GM21526 (cell line): ENCODE data around the gene NPY.
"Not testable (repeated sequence)": the region's sequence is repeated elsewhere in the genome, so short reads cannot be mapped to it uniquely, and the experiment has no call there.

Experiments
- ATAC-seq: cut with Tn5 transposase; IDR thresholded peaks from one replicate; pipeline ENCODE4 v1.9.1; 2021; ENCODE audit warnings: moderate library complexity; ENCODE audit not compliant: unreplicated experiment, low FRiP score

NPY gene

GRCh38 chr7:24283897-24284698 lies at the start of gene NPY:
NPY (plus strand) TSS chr7:24284190; CDS start chr7:24285241, 1,051 bp downstream.
- ATAC-seq, result no peak

GRCh38 chr7:24239260-24239659 lies 44.7 kb upstream of the NPY start:
- ATAC-seq, result no peak

DNA sequence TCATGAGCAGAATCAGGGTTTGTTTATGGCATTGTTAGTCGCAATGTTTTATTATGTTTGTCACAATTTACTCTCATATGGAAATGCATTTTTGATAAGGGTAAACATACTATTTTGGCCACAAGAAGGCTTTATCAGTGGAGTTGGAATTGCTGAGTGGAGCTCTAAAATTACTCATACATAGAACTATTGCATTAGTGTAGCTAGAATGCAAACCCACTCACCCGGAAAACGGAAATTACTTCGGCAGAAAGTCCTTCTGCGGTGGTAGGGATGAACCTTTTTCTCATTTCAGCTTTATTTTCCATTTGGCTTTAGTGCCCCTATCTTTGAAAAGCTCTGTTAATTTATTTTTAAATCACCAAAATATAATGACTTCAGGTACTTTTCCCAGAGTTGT lies 42.8 kb upstream of the NPY start:
- no peak for ATAC-seq

- no peak for ATAC-seq
These were observed 39.4 kb upstream of the NPY start for GRCh38 chr7:24244554-24244953.

GRCh38 chr7:24245362-24245761 lies 38.6 kb upstream of the NPY start:
- peak; percentile 53 for ATAC-seq

DNA sequence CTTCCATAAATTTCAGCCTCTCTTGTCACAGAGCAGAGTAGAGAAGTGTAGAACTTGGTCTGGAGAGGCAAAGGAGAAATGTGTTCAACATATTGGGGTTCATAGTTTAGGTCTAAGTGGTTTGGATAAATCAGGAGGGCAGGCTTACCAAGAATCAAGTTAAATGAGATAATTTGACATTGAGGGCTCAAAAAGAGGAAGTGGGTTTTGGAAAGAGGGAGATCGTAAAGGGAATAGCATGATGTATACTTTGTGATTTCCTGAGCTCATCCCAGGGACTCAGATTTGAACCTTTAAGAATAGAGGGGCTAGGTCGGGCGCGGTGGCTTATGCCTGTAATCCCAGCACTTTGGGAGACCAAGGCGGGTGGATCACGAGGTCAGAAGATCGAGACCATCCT lies 34.7 kb upstream of the NPY start:
- ATAC-seq, result no peak

DNA sequence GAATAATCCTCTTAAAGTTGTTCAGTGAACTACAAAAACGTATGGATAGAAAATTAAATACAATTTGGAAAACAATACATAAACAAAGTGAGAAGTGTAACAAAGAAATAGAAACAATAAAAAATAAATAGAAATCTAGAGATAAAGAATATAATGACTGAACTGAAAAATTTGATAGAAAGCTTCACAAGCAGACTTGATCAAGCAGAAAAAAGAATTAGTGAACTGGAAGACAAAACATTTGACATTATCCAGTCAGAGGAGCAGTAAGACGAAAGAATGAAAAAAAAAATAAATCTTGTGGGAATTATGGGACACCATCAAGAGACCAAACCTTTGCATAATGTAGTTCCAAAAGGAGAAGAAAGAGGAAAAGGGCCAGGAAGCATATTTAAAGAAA lies 32.4 kb upstream of the NPY start:
- no peak for ATAC-seq

DNA sequence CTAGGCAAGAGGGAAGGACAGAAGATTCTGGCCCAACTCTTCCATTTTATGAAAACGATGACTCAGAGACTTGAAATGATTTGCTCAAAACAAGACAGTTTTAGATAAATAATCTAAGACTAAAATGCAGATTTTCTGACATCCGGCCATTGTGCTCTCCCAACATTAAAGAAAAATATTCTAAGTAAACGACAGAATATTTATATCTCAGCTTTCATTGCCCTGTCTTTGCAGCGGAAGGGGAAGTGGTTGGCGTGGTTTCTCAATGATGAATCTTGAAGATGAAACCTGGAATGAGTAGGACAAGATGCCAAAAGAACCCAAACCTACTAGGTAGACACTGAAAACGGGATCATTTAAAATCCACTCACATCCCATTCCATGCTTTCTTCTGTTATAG lies 28.9 kb upstream of the NPY start:
- ATAC-seq, result no peak

DNA sequence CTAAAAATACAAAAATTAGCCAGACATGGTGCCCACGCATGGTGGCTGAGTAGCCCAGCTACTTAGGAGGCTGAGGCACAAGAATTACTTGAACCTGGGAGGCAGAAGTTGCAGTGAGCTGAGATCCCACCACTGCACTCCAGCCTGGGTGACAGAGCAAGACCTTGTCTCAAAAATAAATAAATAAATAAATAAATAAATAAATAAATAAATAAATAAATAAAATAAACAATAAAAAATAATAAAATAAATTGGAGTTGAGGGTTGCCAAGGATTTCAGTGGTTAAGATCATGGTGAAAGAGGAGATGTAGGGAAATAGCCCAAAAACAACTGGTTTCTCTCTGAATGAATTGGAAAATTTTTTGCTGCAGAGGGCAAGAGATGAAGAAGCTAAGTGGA lies 25.7 kb upstream of the NPY start:
- ATAC-seq, result not testable (repeated sequence)

DNA sequence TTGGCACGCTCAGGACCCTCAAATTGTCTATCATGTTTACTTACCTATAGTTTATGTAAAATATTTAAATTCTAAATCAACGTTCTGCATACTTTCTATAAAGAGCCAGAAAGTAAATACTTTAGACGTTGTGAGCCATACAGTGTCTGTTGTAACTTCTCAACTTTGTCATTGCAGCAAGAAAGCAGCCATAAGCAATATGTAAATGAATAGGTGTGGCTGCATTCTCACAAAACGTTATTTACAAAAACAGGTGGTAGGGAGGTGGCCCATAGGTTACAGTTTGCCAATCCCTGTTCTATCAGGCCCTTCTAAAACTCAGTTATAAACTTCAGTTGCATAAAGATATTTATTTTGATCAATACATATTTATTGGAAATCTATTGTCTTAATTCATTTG lies 12.1 kb upstream of the NPY start:
- ATAC-seq, result no peak

DNA sequence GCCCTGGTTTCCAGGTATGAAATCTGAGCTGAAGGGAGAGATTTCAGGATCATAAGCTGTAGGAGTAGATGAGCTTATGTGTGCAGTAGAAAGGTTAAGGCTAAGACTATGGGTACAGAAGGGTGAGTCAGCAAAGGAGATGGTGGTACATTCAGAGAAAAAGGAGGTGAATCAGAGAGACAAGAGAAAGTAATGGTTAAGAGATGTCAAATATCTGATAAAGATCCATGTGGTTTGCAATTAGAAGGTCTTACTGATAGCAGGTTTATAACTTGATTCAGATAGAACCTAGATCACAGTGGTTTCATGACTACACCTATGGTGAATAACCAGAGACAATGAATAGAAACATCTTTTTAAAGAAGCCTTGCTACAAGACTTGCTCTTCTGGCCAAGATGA lies 4.5 kb upstream of the NPY start:
- ATAC-seq, result no peak

DNA sequence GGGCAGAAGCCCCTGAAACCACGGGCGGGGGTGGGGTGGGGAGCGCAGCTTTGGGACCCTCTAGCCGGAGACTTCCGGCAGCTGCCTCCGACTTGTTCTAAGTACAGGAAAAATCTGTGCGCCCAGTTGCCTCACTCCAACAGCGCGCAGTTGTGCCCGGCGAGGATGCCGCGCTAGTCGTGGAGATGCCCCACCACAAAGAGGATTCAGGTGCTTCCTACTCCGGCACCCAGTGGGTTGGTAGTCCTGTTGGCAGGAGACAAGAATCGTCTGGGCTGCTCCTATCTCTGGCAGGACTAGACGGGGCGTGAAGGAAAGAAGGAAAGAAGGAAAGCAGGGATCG lies 465 bp upstream of the NPY start:
- ATAC-seq, result no peak

DNA sequence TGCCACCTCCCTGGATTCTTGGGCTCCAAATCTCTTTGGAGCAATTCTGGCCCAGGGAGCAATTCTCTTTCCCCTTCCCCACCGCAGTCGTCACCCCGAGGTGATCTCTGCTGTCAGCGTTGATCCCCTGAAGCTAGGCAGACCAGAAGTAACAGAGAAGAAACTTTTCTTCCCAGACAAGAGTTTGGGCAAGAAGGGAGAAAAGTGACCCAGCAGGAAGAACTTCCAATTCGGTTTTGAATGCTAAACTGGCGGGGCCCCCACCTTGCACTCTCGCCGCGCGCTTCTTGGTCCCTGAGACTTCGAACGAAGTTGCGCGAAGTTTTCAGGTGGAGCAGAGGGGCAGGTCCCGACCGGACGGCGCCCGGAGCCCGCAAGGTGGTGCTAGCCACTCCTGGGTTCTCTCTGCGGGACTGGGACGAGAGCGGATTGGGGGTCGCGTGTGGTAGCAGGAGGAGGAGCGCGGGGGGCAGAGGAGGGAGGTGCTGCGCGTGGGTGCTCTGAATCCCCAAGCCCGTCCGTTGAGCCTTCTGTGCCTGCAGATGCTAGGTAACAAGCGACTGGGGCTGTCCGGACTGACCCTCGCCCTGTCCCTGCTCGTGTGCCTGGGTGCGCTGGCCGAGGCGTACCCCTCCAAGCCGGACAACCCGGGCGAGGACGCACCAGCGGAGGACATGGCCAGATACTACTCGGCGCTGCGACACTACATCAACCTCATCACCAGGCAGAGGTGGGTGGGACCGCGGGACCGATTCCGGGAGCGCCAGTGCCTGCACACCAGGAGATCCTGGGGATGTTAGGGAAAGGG lies 913 bp downstream of the NPY start:
- ATAC-seq, result no peak

GRCh38 chr7:24290004-24290641 lies 6.1 kb downstream of the NPY start:
- peak; percentile 98 for ATAC-seq

GRCh38 chr7:24291271-24291670 lies 7.3 kb downstream of the NPY start:
- ATAC-seq, result no peak

GRCh38 chr7:24297362-24297761 lies 13.4 kb downstream of the NPY start:
- no peak for ATAC-seq

DNA sequence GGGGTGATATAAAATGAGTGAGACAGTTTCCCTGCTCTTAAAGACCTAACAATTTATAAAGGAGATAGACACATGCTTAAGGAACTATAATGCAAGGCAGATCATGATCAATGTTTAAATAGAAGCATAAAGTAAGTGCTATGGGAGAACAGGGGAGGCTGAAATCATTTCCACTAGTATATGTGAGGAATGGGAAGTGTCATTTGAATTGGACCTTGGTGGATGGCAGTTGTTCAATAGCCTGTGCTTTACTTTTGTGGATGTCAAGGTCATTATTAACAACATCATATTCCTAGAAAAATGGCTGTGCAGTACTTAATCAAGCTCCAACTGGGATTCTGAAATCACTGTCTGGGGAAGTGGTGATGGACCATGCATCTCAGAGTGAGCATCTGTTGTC lies 14.7 kb downstream of the NPY start:
- ATAC-seq, result no peak

- ATAC-seq, result no peak
These were observed 15.2 kb downstream of the NPY start for GRCh38 chr7:24299192-24299591.

DNA sequence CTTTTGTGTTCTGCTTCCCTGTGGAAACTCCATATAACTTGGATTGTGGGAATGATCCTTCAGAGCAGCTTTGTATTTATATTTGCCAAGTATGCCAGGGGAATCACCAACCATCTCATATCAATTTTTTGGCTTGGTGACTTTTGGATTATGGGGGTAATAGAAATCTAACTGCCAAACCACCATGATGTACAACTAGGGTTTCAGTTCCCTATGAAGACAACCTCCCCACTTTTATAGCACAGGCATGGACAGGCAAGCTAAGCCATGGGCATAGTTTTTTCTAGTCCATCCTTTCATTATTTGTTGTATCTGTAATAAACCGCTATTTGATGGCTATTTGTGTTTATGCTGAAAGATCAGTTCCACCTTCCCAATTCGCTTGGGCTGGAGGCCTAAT lies 17.7 kb downstream of the NPY start:
- no peak for ATAC-seq

GRCh38 chr7:24304494-24305095 lies 20.6 kb downstream of the NPY start:
- ATAC-seq, result no peak

- ATAC-seq, result no peak
These were observed 23.3 kb downstream of the NPY start for GRCh38 chr7:24307326-24307725.
